Renal cortical epithelial cell (primary cell): ENCODE results near the gene THEM4. TPM values are rescaled to one million over a fixed set of nuclear protein-coding genes. Genes with fewer than 3 reads are reported as not detected.
A peak's percentile ranks its signal among the peaks of the same experiment; 100 is the strongest.
"Not testable (repeated sequence)": the region's sequence is repeated elsewhere in the genome, so short reads cannot be mapped to it uniquely, and the experiment has no call there.

Experiments
- DNase-seq: peaks from one replicate; pipeline ENCODE4 v3.0.0-alpha.2; 2011; ENCODE audit warnings: low read depth
- total RNA-seq: library from RNA; depleted of rRNA; stranded (reverse); fragments of >200 nt; gene quantifications from 2 replicates; pipeline ENCODE4 v1.2.3, GENCODE V29; 2014

Gene THEM4
- total RNA-seq, 1 donor from 2014 or later: 19.8 TPM

DNA sequence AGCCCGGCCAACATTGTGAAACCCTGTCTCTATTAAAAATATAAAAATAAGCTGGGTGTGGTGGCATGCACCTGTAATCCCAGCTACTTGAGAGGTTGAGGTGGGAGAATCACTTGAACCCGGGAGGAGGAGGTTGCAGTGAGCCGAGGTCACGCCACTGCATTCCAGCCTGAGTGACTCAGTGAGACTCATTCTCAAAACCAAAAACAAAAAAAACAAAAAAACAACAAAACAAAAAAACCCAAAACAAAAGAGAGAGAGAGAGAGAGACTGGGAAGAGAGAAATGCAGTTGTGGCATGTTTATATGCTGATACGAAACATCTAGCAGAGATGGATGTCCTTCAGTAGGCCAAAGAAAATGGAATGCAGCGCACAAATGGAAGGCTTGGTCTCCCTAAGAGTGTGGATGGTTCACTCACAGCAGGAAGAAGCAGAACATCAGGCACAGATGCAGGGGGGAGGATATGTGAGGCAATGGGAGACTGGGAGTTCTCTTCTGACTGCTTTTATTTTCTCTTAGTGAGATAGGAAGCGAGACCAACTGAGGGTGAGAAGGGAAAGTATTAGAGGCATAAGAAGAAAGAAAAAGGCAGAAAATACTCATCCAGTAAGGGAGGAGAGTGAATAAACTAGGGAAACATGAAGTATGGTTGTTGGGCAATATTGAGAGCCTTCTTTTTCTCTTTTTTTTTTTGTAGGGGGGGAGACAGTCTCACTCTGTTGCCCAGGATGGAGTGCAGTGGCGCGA is 16.0 kb downstream of the THEM4 start:
- DNase-seq: no peak

DNA sequence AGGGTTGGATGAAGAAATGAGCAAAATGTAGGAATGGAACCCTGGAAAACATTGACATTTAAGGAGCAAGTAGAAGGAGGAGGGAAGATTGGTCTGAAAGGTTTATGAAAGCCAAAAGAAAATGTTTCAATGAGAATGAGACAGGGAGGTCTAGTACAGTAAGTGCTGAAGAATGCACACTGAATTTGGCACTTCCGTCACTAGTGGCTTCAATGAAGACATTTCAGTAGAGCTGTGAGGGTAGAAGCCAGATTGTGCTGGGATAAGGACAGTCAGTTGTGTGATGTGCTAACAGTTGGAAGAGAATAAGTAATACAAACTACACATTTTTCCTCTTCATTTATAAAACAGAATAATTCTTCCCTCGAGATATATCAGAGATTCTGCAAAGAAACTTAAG is 17.1 kb downstream of the THEM4 start:
- no peak for DNase-seq

DNA sequence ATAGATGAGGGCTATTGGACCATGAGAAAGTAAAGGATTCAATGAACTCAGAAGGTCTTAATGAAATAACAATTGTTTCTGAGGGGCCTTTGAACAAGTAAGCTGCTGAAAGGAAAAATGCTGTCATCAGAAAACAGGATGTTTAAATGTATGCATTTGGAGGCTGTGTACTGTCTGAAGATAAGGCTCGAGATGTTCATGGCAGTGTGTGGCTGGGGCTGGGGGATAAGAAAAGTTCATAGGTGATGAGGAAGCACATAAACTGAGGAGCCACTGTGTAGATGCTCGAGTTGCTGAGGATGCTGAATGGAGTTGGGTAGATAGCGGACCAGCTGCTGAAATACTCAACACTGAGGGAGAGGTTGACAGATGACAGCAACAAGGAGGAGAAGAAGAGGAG is 17.8 kb downstream of the THEM4 start:
- DNase-seq: no peak

DNA sequence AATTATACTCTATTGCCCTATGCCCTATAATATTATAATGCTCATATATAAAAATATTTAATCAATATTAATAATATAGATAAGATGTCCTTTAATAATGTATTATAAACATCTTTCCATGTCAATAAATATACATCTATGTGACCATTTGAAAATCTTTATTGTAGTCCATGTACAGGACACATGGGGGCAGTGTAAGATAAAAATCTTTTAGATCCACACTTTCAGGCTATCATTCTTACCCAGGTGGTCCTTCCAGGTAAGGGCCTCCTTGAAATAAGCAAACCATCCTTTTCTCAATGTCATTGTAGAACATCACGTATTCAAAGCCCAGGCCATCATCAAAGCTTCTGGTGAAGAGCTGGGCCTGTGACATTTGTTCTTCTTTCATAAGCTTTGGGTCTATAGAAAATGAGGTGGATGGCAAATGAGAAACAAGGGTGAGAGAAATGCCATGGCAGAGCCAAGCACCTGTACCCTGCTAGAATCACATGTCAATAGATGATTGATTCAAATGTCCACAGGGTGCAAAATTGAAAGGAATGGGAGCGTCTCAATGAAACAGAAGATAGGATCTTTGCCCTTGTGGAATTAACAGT is 20.2 kb downstream of the THEM4 start:
- no peak for DNase-seq

DNA sequence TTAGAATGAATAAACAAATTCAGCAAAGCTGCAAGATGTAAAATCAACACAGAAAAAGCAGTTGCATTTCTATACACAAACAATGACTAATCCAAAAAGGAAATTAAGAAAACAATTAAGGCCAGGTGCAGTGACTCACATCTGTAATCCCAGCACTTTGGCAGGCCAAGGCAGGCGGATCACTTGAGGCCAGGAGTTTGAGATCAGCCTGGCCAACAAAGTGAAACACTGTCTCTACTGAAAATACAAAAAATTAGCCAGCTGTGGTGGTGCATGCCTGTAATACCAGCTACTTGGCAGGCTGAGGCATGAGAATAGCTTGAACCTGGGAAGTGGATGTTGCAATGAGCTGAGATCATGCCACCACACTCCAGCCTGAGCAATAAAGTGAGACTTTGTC is 22.3 kb downstream of the THEM4 start:
- DNase-seq: peak; percentile 81

DNA sequence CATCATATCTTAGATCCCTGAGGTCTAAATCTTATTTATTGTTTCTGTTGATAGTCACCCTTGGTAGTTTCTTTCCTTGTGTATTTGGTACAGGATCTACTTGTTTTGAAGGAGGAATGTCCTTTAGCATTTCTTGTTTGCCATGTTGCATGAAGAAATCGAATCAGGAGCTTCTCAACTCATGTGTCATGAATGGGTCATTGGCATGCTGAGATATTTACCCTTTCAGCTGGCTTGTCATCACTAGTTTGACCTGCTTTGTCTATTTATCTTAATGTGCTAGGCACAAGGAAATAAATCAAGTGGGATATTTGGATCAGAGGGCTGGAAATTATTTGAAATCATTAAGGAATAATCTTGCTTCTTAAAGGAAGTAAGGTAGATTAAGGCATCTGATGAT is 23.8 kb downstream of the THEM4 start:
- DNase-seq: peak; percentile 27

DNA sequence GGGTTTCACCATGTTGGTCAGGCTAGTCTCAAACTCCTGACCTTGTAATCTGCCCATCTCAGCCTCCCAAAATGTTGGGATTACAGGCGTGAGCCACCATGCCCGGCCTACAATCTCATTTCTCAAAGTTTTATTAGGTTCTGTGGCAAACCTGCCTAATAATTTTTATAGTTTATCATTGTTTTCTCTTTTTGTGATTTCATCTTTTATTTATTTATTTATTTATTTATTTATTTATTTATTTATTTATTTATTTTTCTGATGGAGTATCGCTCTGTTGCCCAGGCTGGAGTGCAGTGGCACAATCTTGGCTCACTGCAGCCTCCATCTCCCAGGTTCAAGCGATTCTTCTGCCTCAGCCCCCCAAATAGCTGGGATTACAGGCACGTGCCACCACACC is 24.4 kb downstream of the THEM4 start:
- not testable (repeated sequence) for DNase-seq

DNA sequence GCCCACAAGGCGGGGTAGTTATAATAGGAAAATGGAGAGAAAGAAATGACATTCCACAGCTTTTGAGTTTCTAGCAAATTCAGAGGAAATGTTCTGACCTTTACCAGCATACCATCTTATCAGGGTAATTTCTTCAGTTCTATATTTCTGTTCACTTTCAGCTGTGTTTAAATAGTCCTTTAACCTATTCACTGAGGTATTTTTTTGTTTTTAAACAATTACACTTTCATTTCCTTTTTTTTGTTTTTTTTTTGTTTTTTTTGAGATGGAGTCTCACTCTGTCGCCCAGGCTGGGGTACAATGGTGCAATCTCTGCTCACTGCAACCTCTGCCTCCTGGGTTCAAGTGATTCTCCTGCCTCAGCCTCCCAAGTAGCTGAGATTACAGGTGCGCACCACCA is 24.9 kb downstream of the THEM4 start:
- not testable (repeated sequence) for DNase-seq

DNA sequence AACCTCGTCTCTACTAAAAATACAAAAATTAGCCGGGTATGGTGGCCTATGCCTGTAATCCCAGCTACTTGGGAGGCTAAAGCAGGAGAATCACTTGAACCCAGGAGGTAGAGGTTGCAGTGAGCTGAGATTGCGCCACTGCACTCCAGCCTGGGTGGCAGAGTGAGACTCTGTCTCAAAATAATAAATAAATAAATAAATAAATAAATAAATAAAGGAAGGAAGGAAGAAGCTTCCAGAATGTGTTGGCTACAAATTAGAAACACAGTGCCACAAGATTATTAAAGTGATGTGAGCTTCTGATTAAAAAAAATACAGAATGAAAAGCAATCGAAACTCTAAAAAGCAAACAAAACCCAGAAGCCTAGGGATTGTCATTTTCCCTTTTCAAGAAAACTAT is 25.4 kb downstream of the THEM4 start:
- not testable (repeated sequence) for DNase-seq

DNA sequence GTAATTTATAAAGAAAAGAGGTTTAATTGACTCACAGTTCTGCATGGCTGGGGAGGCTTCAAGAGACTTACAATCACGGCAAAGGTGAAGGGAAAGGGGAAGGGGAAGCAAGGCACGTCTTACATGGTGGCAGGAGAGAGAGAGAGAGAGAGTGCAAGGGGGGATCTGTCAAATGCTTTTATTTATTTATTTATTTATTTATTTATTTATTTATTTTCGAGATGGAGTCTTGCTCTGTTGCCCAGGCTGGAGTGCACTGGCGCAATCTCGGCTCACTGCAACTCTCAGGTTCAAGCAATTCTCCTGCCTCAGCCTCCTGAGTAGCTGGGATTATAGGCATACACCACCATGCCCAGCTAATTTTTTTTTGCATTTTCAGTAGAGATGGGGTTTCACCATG is 26.4 kb downstream of the THEM4 start:
- DNase-seq: not testable (repeated sequence)

DNA sequence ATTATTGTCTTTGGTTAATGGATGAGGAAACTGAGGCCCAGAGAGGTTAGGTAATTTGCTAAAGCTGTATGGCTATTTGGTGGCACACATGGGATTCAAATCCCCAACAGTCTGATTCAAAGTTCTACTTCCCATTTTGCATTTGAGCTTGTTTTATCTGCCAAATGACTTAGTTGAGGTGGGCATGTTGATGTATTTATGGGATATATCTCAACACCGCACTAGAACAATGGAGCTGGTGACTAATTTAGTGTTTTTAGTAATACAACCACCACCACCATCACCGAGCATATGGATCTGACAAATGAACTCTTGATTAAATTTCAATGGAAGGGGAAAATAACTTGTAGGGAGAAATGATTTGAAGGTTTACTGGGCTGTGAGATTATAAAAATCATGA is 26.8 kb downstream of the THEM4 start:
- no peak for DNase-seq

DNA sequence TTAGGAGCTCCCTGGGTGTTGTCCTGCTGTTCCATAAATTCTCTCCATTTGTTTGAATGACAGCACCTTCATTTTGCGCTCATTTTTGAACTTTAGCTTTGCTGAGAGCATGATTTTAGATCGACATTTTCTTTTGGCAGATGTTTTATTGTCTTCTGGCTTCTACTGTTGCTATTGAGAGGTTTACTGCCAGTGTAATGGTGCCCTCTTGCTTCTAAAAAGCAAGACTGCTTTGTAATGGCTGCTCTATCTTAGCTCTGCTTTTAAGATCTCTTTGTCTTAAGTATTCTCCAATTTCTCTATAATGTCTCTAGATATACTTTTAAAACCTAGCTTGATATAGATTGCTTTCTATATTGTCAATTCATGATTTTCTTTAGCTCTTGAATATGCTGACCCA is 27.8 kb downstream of the THEM4 start:
- no peak for DNase-seq

DNA sequence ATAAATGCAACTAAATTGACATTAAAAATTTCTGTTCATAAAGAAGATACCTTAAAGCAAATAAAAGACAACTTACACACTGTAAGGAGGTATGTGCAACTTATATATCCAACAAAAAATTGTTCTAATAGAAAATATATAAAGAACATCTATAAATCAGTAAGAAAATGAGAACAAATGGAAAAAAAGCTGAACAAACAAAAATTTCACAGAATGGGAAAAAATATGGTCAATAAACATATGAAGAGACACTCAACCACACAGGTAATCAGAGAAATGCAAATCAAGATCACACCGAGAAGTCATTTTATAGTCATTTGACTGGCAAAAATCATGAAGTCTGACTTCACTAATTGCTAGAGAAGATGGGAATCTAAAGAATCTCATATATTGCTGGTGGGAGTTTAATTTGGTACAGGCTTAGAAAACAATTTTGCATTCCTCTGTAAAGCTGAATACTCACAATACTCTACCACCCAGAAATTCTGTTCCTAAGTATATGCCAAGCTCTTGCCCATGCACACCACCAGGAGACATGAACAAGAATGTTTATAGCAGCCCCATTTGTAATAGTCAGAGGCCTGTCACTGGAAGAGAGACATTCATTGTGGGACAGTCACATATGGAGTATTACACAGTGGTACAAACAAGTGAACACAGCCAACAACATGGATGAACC is 33.8 kb downstream of the THEM4 start:
- DNase-seq: no peak

DNA sequence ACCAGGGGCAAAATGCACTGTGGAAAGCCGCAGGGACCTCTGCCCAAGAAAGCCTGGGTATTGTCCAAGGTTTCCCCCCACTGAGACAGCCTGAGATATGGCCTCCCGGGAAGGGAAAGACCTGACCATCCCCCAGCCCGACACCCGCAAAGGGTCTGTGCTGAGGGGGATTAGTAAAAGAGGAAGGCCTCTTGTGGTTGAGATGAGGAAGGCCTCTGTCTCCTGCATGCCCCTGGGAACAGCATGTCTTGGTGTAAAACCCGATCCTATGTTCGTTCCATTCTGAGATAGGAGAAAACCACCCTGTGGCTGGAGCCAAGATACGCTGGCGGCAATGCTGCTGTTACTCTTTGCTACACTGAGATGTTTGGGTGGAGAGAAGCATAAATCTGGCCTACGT is 36.5 kb downstream of the THEM4 start:
- not testable (repeated sequence) for DNase-seq

DNA sequence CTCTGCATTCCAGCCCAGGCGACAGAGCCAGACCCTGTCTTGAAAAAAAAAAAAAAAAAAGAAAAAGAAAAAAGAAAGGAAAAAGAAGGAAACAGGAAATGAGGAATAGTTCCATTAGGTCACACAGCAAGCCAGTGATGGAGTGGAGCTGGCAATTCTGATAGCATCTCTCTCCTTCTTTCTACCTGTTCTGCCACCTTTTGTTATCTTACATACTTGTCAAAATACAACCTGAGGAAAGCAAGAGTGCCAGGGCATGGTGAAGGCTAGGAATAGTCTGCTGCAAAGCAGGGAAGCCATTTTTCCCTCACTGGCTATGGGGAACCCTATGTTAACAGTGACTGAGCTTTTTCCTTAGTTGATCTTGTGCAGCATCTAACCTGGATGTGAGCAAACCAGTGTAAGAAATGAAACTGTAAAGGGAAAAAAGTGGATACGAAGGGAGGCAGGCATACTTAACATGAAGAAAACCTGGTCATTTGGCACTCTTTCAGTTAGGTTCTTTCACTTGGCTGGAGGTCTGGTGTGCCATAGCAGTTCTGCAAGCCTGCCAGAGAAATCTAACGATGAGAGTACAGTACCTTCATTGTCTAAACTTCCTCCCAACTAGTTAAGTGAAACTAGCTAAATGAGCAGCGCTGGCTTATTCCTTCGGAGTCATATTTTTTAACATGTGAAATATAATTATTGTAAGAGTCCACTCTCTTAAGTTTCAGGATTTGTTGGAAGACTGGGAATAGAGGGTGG is 37.9 kb downstream of the THEM4 start:
- no peak for DNase-seq

DNA sequence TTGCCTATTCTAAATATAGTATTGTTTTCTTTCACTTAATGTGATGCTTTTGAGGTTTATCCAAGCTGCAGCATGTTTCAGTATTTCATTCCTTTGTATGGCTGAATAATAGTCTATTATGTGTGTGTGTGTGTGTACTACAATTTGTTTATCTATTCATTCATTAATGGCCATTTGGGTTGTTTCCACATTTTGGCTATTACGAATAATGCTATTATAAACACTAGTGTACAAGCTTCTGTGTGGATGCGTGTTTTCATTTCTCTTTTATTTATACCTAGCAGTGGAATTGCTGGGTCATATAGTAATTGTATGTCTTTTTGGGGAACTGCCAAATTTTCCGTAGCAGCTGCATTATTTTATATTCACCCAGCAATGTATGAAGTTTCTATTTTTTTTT is 40.8 kb downstream of the THEM4 start:
- no peak for DNase-seq

DNA sequence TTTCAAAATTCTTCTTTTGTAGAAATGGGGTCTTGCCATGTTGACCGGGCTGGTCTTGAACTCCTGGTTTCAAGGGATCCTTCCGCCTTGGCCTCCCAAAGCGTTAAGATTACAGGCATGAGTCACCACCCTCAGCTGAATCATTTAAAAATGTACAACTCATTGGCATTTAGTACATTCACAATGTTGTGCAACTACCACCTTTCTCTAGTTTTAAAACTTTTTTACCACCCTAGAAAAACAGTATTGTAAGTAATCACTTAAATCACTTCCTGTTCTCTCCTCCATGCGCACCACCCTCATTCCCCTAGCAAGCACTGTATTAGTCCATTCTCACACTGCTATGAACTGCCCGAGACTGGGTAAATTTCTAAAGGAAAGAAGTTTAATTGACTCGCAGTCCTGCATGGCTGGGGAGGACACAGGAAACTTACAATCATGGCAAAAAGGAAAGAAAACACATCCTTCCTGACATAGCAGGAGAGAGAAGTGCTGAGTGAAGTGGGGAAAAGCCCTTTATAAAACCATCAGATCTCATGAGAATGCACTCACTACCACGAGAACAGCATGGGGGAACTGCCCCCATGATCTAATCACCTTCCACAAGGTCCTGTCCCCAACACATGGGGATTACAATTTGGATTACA is 41.4 kb downstream of the THEM4 start:
- peak; percentile 90 for DNase-seq

DNA sequence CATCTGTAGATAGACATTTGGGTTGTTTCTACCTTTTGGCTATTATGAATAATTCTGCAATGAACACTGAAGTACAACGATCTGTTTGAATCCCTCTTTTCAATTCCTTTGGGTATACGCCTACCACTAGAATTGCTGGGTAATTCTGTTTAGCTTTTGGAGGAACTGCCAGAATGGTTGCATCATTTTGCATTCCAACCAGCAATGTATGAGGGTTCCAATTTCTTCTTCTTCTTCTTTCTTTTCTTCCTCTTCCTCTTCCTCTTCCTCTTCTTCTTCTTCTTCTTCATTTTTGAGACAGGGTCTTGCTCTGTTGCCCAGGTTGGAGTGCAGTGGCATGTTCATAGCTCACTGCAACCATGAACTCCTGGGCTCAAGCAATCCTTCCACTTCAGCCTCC is 42.0 kb downstream of the THEM4 start:
- no peak for DNase-seq

DNA sequence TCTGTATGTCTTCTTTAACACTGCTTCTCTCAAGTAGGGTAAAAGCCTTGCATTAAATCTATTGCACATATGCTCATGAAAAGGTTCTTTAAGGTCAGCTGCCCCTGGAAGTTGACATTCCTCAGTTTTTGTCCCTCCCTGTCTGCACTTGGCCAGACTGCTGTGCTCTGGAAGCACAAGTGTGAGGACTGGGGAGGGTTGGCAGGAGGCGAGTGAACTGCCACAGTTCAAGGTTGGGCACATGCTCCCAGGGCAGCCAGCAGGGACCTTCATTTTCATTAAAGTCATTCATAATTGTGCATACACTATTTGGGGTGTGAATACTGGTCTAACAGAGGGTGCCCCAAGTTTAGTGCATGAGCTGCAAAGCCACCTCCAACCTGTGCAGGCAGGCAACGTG is 44.9 kb downstream of the THEM4 start:
- no peak for DNase-seq

DNA sequence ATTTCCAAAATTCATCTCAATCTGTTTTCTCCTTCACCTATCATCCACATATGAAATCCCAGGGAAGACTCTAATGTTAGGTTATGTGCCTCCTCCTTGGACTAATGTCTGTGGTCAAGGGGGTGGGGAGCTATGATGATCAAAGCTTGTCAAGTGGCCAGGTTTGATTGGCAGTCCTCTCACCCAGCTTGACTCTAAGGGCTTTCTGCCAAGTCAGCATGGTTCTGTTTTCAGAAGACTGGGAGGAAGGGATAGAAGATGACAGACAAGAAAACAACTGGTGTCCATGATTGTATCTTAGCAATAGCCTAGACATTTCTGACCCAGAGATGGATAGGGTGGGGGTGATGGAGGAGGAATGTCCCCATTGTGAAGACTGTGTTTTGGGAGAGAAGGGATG is 46.7 kb downstream of the THEM4 start:
- DNase-seq: peak; percentile 41

DNA sequence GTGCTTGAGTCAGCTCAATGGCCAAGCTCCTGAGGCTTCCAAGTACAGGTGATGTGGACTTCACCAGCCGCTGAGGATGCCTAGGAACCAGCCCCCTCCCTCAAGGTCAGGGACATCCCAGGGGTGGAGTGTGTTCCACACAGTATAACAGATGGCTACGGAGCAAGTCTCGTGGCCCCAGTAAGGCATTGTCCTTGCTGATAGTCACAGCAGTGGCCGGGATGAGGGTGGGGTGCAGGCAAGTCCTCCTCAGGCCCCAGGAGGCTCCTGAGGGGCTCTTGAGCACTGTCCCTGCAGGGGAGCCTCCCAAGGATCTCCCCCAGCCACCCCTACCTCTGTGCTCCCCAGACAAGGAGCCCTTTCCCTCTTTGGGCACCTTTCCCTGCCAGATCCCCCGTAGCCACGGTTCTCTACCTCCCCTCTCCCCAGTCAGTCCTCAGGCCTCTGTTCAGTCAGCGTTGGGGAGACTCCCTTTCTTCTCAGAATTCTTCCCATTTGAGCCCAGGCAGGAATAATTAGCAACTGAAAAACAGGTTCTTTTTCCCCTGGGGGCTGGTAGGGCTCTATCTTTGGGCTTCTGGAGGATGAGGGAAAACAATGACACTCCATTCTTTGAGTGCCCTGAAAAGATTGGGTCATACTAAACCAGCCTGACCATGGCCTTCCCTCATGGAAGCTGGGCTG is 48.7 kb downstream of the THEM4 start:
- DNase-seq: no peak
